ENCODE measurements around the gene UGT1A9.

Gene UGT1A9

GRCh38 chr2:233764264-233764663 is 92.6 kb downstream of the UGT1A9 start:
- DNase-seq = no peak

DNA sequence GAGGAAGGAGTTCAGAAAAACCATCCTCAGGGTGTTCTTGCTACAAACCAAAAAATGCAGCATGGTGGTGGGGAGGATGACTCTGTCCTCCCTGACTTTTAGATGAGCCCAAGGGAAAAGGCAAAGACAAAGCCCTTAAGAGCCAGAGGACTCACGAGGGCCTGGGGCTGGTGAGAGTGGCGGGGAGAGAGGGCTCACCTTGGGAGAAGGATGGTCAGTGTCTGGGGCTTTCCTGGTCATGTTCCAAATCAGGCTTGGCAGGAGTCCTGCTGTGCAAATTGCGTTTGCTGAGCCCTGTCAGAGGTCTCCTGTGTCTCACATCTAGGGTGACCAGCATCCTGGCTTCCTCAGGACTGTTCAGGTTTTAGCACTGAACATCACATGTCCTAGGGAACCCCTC is 93.1 kb downstream of the UGT1A9 start:
- no peak for DNase-seq

- DNase-seq = no peak
Observed at GRCh38 chr2:233766416-233766815, 94.7 kb downstream of the UGT1A9 start.

DNA sequence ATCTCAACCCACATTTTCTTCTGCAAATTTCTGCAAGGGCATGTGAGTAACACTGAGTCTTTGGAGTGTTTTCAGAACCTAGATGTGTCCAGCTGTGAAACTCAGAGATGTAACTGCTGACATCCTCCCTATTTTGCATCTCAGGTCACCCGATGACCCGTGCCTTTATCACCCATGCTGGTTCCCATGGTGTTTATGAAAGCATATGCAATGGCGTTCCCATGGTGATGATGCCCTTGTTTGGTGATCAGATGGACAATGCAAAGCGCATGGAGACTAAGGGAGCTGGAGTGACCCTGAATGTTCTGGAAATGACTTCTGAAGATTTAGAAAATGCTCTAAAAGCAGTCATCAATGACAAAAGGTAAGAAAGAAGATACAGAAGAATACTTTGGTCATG is 96.4 kb downstream of the UGT1A9 start:
- DNase-seq = no peak

- no peak for DNase-seq
Observed at GRCh38 chr2:233769260-233769659, 97.6 kb downstream of the UGT1A9 start.

DNA sequence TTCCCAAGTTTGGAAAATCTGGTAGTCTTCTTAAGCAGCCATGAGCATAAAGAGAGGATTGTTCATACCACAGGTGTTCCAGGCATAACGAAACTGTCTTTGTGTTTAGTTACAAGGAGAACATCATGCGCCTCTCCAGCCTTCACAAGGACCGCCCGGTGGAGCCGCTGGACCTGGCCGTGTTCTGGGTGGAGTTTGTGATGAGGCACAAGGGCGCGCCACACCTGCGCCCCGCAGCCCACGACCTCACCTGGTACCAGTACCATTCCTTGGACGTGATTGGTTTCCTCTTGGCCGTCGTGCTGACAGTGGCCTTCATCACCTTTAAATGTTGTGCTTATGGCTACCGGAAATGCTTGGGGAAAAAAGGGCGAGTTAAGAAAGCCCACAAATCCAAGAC is 100.5 kb downstream of the UGT1A9 start:
- no peak for DNase-seq

GRCh38 chr2:233772583-233772982 is 100.9 kb downstream of the UGT1A9 start:
- DNase-seq = peak; percentile 1

DNA sequence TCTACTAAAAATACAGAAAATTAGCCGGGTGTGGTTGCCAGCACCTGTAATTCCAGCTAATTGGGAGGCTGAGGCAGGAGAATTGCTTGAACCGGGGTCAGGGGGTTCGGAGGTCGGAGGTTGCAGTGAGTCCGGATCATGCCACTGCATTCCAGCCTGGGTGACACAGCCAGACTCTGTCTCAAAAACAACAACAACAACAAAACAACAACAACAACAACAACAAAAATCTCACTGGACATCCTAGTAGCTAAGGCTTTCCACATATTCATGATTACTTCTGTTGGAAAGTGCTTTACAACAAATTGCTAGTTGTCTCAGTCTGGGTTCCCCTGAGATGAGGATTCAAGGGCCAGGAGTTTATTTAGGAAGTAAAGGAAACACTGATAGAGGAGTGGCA is 102.2 kb downstream of the UGT1A9 start:
- no peak for DNase-seq

GRCh38 chr2:233775414-233775813 is 103.7 kb downstream of the UGT1A9 start:
- no peak for DNase-seq

- no peak for DNase-seq
Observed at GRCh38 chr2:233778030-233778429, 106.3 kb downstream of the UGT1A9 start, which contains the start of gene MROH2A. MROH2A (plus strand) TSS chr2:233778330; CDS start chr2:233779359, 1,029 bp downstream.

- DNase-seq = no peak
Observed at GRCh38 chr2:233779722-233780121, 108.0 kb downstream of the UGT1A9 start.

- no peak for DNase-seq
Observed at GRCh38 chr2:233780771-233781170, 109.1 kb downstream of the UGT1A9 start.

GRCh38 chr2:233789554-233789953 is 117.9 kb downstream of the UGT1A9 start:
- DNase-seq = no peak

GRCh38 chr2:233791151-233791882 is 119.6 kb downstream of the UGT1A9 start:
- no peak for DNase-seq

- DNase-seq = no peak
Observed at GRCh38 chr2:233791883-233792329, 120.2 kb downstream of the UGT1A9 start.

GRCh38 chr2:233792720-233793119 is 121.0 kb downstream of the UGT1A9 start:
- DNase-seq = no peak

- DNase-seq = no peak
Observed at GRCh38 chr2:233793465-233794127, 121.9 kb downstream of the UGT1A9 start.

- DNase-seq = no peak
Observed at GRCh38 chr2:233794128-233794658, 122.5 kb downstream of the UGT1A9 start.

DNA sequence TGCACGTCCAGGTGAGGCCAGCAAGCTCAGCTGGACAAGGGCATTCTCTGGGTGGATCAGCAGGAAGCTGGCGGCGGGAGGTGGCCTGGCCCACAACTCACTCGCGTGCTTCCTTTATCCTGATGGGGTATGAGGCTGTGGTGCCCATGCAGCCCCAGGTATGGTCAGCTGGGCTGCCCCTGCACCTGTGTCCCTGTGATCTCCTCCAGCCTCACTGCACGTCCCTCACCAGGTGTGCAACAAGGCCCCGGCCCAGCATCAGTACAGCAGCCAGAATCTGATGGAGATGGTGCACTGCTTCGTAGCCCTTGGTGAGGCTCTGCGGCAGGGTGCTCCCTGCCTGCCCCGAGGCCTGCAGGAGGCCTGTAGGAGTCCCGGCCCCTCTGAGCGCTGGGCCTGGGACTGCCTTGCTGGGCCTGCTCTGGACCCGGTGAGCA is 124.1 kb downstream of the UGT1A9 start:
- DNase-seq = no peak

DNA sequence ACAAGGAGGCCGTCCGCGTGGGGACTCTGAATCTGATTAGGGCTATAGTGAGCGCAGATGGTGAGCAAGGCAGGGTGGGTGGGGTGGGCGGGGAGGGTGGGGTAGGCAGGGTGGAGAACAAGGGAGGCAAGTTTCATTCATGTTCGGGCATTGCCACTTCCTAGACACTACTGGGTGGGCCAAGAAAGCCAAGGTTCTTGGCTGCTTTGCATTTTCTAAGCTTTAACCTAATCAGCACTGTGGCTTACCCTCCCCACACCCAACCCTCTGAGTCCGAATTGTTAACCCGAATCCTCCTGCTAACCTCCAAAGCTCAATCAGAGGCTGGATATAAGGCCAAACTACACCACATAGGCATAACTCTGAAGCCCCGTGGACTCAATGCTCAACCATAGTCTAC is 124.6 kb downstream of the UGT1A9 start:
- DNase-seq = no peak

- DNase-seq = no peak
Observed at GRCh38 chr2:233798335-233799086, 126.8 kb downstream of the UGT1A9 start.

DNA sequence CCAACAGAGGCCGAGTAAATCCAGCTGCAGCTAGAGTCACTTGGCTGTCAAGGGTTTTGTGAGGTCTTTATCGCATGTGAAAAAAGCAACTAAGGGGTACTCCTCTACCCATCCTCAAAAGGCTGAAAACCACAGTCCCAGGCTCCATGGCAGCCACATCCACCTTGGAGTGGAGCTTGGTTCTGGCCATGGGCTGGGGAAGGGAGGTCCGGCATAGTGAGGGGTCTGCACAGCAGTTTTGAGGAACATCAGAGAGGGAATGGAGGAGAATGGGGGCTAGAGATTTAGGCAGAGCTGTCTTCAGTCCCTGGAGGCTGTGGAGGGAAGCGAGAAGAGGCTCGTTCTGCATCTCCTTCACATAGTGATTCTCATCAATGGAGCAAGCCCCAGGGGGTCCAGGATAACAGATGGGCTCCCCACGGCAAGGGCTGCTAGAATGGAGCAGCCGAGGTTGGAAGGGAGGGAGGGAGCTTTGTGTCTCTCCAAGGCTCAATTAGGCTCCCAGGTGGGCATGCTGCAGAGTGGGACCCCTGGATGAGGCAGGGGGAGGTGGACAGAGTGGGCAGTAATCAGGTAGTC is 127.5 kb downstream of the UGT1A9 start:
- DNase-seq = peak; percentile 50

DNA sequence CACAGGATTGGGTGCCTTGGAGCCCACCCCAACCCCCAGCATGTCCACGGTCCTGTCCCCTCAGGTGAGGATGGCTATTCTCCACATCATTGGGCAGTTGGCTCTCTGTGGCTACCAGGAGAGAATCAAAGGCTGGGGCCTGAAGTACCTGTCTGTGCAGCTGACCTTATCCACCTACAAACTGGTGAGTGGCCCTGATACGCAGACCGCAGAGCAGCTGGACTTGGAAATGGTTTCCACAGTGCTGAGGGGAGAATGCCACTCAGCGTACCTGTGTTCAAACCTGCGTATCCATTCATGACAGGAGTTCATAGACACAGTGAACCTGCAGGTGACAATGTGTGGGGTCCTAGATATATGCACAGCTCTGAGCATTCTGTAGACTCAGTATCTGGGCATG is 128.0 kb downstream of the UGT1A9 start:
- no peak for DNase-seq
